ENCODE data around the gene TTLL8.

Gene TTLL8

GRCh38 chr22:49976439-49977175 lies 81.5 kb downstream of the TTLL8 start:
- TF ChIP-seq YY1 (IDR thresholded peaks at IDR 0.05; ENCODE audit: low read depth) (no peak), EP300 (IDR thresholded peaks at IDR 0.05; ENCODE audit: borderline replicate concordance) (no peak), MAX (IDR thresholded peaks at IDR 0.05) (peak; percentile 27), CEBPB (IDR thresholded peaks at IDR 0.05) (no peak)

- no peak for TF ChIP-seq ZBTB7A (IDR thresholded peaks at IDR 0.05; ENCODE audit: low read depth)
- no peak for TF ChIP-seq NFIC (IDR thresholded peaks at IDR 0.05)
- TF ChIP-seq TAF1 (IDR thresholded peaks at IDR 0.05; ENCODE audit: low read depth) = no peak
- TF ChIP-seq TEAD4 (IDR thresholded peaks at IDR 0.05) = no peak
- no peak for TF ChIP-seq EGR1 (IDR thresholded peaks at IDR 0.05)
- TF ChIP-seq USF1 (IDR thresholded peaks at IDR 0.05) = no peak
- TF ChIP-seq CREB1 (IDR thresholded peaks at IDR 0.05; ENCODE audit: low read depth) = no peak
- no peak for TF ChIP-seq EP300 (IDR thresholded peaks at IDR 0.05; ENCODE audit: borderline replicate concordance)
- TF ChIP-seq FOXM1 (IDR thresholded peaks at IDR 0.05; ENCODE audit: borderline replicate concordance, low read depth) = no peak
- no peak; the same call in 1 of the 2 replicates for TF ChIP-seq MAX (IDR thresholded peaks at IDR 0.05)
- no peak for TF ChIP-seq CEBPB (IDR thresholded peaks at IDR 0.05)
- no peak for TF ChIP-seq REST (IDR thresholded peaks at IDR 0.05; ENCODE audit: low read depth)
These were observed 82.3 kb downstream of the TTLL8 start for GRCh38 chr22:49975543-49976389.

GRCh38 chr22:49973018-49973961 lies 84.8 kb downstream of the TTLL8 start:
- TF ChIP-seq USF1 (IDR thresholded peaks at IDR 0.05) = no peak
- no peak for TF ChIP-seq YY1 (IDR thresholded peaks at IDR 0.05; ENCODE audit: low read depth)
- TF ChIP-seq CREB1 (IDR thresholded peaks at IDR 0.05; ENCODE audit: low read depth) = no peak
- no peak for TF ChIP-seq NFIC (IDR thresholded peaks at IDR 0.05)
- TF ChIP-seq TAF1 (IDR thresholded peaks at IDR 0.05; ENCODE audit: low read depth) = no peak
- TF ChIP-seq EGR1 (IDR thresholded peaks at IDR 0.05) = no peak
- no peak for TF ChIP-seq TCF12 (IDR thresholded peaks at IDR 0.05; ENCODE audit: low read depth)
- no peak for TF ChIP-seq EP300 (IDR thresholded peaks at IDR 0.05; ENCODE audit: borderline replicate concordance)
- no peak for TF ChIP-seq REST (IDR thresholded peaks at IDR 0.05; ENCODE audit: low read depth)
- no peak for TF ChIP-seq MAX (IDR thresholded peaks at IDR 0.05)

GRCh38 chr22:49972163-49973017 lies 85.7 kb downstream of the TTLL8 start:
- TF ChIP-seq NFIC (IDR thresholded peaks at IDR 0.05) (no peak), EP300 (IDR thresholded peaks at IDR 0.05; ENCODE audit: borderline replicate concordance) (no peak), USF1 (IDR thresholded peaks at IDR 0.05) (no peak), TAF1 (IDR thresholded peaks at IDR 0.05; ENCODE audit: low read depth) (no peak)
